Activated B cell treated with CpG ODN at 0.5 μM for 24 hours (primary cell): ENCODE results near the gene USPL1. TPM values are rescaled to one million over a fixed set of nuclear protein-coding genes. Genes with fewer than 3 reads are reported as not detected.

ENCODE experiments used
- ATAC-seq: fragments of 200-7000 bp; cut with Tn5 transposase; one replicate; pipeline ENCODE4 v1.10.0; 2021; ENCODE audit warnings: low read depth, mild to moderate bottlenecking, moderate library complexity
- CTCF ChIA-PET: fragments of 350-600 bp; sonication (Branson Sonifier 250); formaldehyde crosslinking; loops from one replicate; lab custom pipeline; 2021; ENCODE audit warnings: antibody characterized with exemption; lab: Charles Lee
- POLR2A ChIA-PET: fragments of 350-600 bp; sonication (Branson Sonifier 250); formaldehyde crosslinking; loops from one replicate; lab custom pipeline; 2021; ENCODE audit warnings: antibody characterized with exemption; lab: Charles Lee
- DNase-seq: peaks from one replicate; pipeline ENCODE4 v3.0.0; 2022
- H3K27ac Mint-ChIP-seq: one replicate; pipeline ENCODE4 v1.8.0; 2020; ENCODE audit warnings: mixed read lengths
- H3K27me3 Mint-ChIP-seq: one replicate; pipeline ENCODE4 v1.8.0; 2021; ENCODE audit warnings: mixed read lengths
- H3K36me3 Mint-ChIP-seq: one replicate; pipeline ENCODE4 v1.8.0; 2021; ENCODE audit warnings: low read depth, mixed read lengths
- H3K4me1 Mint-ChIP-seq: one replicate; pipeline ENCODE4 v1.8.0; 2021; ENCODE audit warnings: mixed read lengths
- H3K4me3 Mint-ChIP-seq: one replicate; pipeline ENCODE4 v1.8.0; 2020; ENCODE audit warnings: mild to moderate bottlenecking, mixed read lengths
- H3K9me3 Mint-ChIP-seq: one replicate; pipeline ENCODE4 v1.8.0; 2020; ENCODE audit warnings: mixed read lengths
- intact Hi-C: fragments of 100-400 bp; cut with micrococcal nuclease; formaldehyde crosslinking; loops from one replicate; pipeline ENCODE4 v1.15.1; 2024
- total RNA-seq: library from RNA; stranded (reverse); gene quantifications from 2 replicates; pipeline ENCODE4 v1.2.3, GENCODE V29; 2022
- TF ChIP-seq, protein P1 (sequence below): fragments of 200-600 bp; IDR thresholded peaks from one replicate; pipeline ENCODE4 v1.8.0; 2022; ENCODE audit warnings: antibody characterized with exemption, mild to moderate bottlenecking

USPL1 gene
- total RNA-seq, 1 donor from 2014 or later = 33.6 TPM

- Mint-ChIP-seq H3K9me3 (no peaks in the 10 kb centered on the region), H3K27ac (no peak overlapping the region), H3K4me3 (no peak overlapping the region), H3K36me3 (no peaks in the 10 kb centered on the region), H3K27me3 (no peaks in the 10 kb centered on the region), H3K4me1 (peaks cover 7% of the 10 kb centered on the region)
- CTCF ChIA-PET = interaction anchor here (1.5 kb wide), 1 partner anchor 121 kb away, joined by 3 read pairs; no protein-coding TSS in a partner anchor
- POLR2A ChIA-PET = interaction anchor here (0.6 kb wide), 1 partner anchor 59 kb away, joined by 3 read pairs; no protein-coding TSS in a partner anchor
- TF ChIP-seq, protein P1, sequence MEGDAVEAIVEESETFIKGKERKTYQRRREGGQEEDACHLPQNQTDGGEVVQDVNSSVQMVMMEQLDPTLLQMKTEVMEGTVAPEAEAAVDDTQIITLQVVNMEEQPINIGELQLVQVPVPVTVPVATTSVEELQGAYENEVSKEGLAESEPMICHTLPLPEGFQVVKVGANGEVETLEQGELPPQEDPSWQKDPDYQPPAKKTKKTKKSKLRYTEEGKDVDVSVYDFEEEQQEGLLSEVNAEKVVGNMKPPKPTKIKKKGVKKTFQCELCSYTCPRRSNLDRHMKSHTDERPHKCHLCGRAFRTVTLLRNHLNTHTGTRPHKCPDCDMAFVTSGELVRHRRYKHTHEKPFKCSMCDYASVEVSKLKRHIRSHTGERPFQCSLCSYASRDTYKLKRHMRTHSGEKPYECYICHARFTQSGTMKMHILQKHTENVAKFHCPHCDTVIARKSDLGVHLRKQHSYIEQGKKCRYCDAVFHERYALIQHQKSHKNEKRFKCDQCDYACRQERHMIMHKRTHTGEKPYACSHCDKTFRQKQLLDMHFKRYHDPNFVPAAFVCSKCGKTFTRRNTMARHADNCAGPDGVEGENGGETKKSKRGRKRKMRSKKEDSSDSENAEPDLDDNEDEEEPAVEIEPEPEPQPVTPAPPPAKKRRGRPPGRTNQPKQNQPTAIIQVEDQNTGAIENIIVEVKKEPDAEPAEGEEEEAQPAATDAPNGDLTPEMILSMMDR = no peak
- intact Hi-C loops = no loop called here
- no peak for DNase-seq
- ATAC-seq = no peak
Observed at GRCh38 chr13:30681843-30682242, 64.1 kb downstream of the USPL1 start.

- intact Hi-C loops = no loop called here
- Mint-ChIP-seq H3K27ac (no peak overlapping the region), H3K36me3 (no peaks in the 10 kb centered on the region), H3K9me3 (peaks cover 2% of the 10 kb centered on the region), H3K27me3 (no peaks in the 10 kb centered on the region), H3K4me3 (no peak overlapping the region), H3K4me1 (peaks cover 13% of the 10 kb centered on the region)
- ATAC-seq (no peak), DNase-seq (no peak)
- ChIA-PET CTCF (no interaction called here), POLR2A (no interaction called here)
- TF ChIP-seq, protein P1 = no peak
Observed at GRCh38 chr13:30685320-30685859, 67.7 kb downstream of the USPL1 start.

- H3K27me3 Mint-ChIP-seq = no peaks in the 10 kb centered on the region
- ATAC-seq = no peak
- H3K27ac Mint-ChIP-seq = no peak overlapping the region
- peaks cover 2% of the 10 kb centered on the region for H3K9me3 Mint-ChIP-seq
- intact Hi-C loops = no loop called here
- POLR2A ChIA-PET = no interaction called here
- H3K36me3 Mint-ChIP-seq = no peaks in the 10 kb centered on the region
- TF ChIP-seq, protein P1 = no peak
- DNase-seq = no peak
- CTCF ChIA-PET = no interaction called here
- peaks cover 18% of the 10 kb centered on the region for H3K4me1 Mint-ChIP-seq
- no peak overlapping the region for H3K4me3 Mint-ChIP-seq
Observed at GRCh38 chr13:30685987-30686386, 68.3 kb downstream of the USPL1 start.

DNA sequence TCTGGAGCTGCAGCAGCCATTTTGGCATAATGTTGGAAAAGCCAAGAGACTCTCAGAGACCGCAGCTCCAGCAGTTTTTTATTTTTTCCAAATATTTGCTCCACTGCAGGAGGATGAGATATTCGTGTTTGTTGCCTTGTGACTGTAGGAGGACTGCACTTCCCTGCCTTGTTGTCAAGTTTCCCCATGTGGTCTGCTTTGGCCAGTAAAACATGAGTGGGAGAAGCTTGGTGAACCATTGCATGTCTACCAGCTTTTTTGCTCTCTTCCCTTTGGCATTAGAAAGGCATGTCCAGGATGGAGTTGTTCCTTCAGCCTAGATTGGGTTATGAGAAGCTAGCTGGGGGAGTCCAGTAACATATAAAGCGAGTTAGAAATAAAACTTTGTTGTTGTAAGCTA lies 69.9 kb downstream of the USPL1 start:
- H3K36me3 Mint-ChIP-seq = no peaks in the 10 kb centered on the region
- DNase-seq (no peak), ATAC-seq (no peak)
- peaks cover 18% of the 10 kb centered on the region for H3K4me1 Mint-ChIP-seq
- no peaks in the 10 kb centered on the region for H3K27me3 Mint-ChIP-seq
- no peak overlapping the region for H3K27ac Mint-ChIP-seq
- CTCF ChIA-PET = interaction anchor here (0.6 kb wide), 1 partner anchor 54 kb away, joined by 3 read pairs; no protein-coding TSS in a partner anchor
- TF ChIP-seq, protein P1 = no peak
- peaks cover 2% of the 10 kb centered on the region for H3K9me3 Mint-ChIP-seq
- POLR2A ChIA-PET = no interaction called here
- no peak overlapping the region for H3K4me3 Mint-ChIP-seq
- intact Hi-C loops = no loop called here

- no peak for ATAC-seq
Observed at GRCh38 chr13:30689752-30690151, 72.0 kb downstream of the USPL1 start.

More at GRCh38 chr13:30689752-30690151, 72.0 kb downstream of the USPL1 start:
- no peak overlapping the region for H3K27ac Mint-ChIP-seq
- CTCF ChIA-PET = interaction anchor here (1.1 kb wide), 1 partner anchor 557 kb away, joined by 3 read pairs; no protein-coding TSS in a partner anchor
- intact Hi-C loops = loop anchor here (2.0 kb wide), 1 partner anchor 15 kb away; no protein-coding TSS in a partner anchor
- POLR2A ChIA-PET = interaction anchor here (0.8 kb wide), 1 partner anchor 73 kb away, joined by 5 read pairs; no protein-coding TSS in a partner anchor
- H3K4me1 Mint-ChIP-seq = peaks cover 18% of the 10 kb centered on the region
- peak overlapping the region; percentile 76 for H3K4me3 Mint-ChIP-seq
- TF ChIP-seq, protein P1 = no peak
- no peak for DNase-seq
- H3K27me3 Mint-ChIP-seq = peaks cover 1% of the 10 kb centered on the region
- H3K36me3 Mint-ChIP-seq = no peaks in the 10 kb centered on the region
- H3K9me3 Mint-ChIP-seq = peaks cover 2% of the 10 kb centered on the region
